ENCODE measurements around the gene GABRB3.

GABRB3 gene

DNA sequence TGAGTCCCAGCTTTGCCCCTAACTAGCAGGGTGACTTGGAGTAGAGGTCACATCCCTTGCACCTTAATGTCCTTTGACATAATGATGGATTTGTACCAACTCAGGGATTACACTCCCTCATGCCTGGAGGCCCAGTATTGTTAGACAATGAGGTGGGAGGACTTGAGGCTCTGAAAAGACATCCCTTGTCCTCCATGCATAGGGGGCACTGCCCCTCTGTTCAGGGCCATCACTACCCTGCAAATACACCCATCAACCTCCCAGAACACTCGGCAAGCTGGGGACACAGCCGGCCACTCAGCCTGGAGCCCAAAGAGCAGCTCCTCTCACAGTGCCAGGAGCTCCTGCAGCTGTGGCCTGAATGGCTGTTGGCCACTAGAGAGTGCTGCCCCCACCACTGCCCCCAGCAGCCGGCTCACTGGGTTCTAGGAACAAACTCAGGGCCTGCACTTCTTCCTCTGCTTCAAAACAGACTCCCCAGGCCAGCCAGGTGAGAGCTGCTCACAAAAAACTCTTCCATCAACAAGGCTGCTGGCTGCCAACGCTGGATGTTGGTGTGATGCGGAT is 90.2 kb downstream of the GABRB3 start:
- in situ Hi-C loops (cut with MboI; ENCODE audit: low sequenced_read_pairs): no loop called here

GRCh38 chr15:26679927-26680326 is 92.9 kb downstream of the GABRB3 start:
- in situ Hi-C loops (cut with MboI; ENCODE audit: low sequenced_read_pairs): no loop called here

DNA sequence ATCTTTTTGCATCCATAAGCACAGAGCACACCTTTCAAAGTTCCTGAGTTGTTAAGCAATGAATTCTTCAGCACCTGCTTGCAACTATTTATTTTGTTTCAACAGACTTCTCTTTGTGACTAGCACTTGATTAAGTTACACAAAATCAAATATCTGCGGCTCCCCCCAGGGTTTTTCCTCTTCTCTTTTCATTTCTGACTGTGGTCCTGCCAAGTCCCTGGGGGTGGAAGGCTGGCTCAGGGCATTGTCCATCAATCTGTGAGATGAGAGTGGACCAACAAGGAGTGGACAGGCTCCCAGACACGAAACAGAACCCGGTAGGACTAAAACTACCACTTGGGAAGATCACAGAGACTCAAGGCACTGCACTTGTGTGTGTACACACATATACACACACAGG is 96.8 kb downstream of the GABRB3 start:
- in situ Hi-C loops (cut with MboI; ENCODE audit: low sequenced_read_pairs): no loop called here

DNA sequence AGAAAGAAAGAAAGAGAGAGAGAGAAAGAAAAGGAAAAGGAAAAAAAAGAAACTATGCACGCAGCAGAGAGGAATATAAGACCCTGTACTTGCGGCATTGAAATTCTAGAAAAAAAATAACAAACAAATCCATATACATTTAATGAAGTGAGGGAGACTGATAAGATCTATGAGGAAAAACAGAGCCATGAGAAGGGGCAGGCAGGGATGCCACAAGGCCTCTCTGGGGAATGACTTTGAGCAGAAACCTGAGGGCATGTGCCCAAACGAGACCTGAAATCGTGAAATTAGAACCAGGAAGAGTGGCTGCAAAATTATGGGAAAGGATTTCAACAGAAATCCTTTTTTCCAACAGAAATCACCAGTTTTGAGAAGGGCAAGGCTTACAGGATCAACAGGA is 98.4 kb downstream of the GABRB3 start:
- in situ Hi-C loops (cut with MboI; ENCODE audit: low sequenced_read_pairs): no loop called here

DNA sequence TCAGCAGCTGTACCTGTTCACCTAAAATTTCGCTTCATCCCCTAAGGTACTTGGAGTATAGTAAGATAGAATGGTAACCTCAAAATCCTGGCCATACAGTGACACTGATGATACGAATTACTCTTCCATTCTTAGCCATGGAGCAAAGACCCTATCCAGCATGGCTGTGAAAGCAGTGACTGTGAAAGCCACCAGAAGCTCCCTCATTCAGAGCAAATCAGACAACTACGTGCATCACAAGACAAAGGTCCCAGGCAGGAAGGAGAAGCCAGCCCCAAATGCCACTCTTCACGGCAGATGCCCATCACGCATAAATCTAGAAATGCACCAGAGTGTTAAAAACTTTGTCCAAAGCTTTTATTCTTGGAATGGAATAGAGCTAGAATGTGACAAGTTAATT is 99.4 kb downstream of the GABRB3 start:
- in situ Hi-C loops (cut with MboI; ENCODE audit: low sequenced_read_pairs): no loop called here

DNA sequence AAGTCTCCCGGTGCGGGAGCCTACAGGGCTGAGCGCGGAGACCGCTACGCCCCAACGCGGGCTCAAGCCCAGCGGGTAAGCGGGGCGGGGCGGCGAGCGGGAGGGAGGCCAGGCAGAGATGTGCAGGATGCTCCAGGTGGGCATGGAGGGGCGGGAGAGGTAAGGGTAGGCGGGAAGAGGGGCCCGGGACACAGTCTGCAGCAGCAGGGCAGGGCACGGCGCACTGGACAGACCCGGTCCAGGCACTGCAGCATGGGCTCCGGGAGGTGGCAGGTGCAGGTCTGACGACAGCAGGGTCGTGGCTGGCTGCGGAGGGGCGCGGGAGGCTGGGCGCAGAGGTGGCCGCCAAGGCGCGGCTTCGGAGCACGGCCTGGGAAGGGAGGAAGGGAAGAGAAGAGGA is 102.8 kb downstream of the GABRB3 start:
- in situ Hi-C loops (cut with MboI; ENCODE audit: low sequenced_read_pairs): no loop called here

- in situ Hi-C loops (cut with MboI; ENCODE audit: low sequenced_read_pairs): no loop called here
These were observed 105.5 kb downstream of the GABRB3 start for GRCh38 chr15:26667222-26667988.

DNA sequence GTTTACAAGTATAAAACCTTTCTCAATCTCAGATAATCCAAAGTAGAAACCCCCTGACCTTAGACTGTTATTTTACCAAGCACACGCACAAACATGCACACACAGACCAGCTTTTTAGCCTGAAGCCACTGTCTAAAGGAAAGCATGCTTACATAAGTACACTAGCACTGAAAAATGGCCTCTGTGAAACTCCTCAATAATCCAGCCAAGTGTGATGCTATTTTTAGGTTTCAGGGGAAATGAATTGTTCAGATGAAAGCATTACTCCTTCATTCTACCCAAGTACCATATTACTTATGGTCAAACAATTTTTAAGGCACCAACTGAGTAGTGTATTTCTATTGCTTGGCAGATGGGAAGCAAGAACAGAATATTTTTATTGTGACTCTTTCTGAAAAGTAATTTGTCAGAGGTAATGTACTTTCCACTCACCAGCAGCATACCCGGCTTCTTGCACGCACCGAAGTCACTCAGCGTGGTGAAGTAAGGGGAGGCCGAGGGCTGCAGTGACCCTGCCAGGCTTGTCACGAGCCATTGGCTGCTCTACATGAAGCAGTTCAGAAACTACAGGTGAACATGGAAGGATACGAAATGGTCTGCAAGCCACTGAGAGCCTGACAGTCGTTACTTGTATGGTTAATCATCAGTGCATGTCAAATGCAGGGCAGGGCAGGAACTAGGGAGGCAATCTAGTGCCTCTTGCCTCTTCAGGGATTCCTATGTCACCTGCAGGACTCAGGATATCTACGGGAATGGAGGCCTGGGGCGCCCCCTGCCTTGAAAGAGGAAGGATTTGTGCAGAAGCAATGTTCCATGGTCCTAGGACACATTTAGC is 106.7 kb downstream of the GABRB3 start:
- in situ Hi-C loops (cut with MboI; ENCODE audit: low sequenced_read_pairs): no loop called here

GRCh38 chr15:26662283-26662682 is 110.6 kb downstream of the GABRB3 start:
- in situ Hi-C loops (cut with MboI; ENCODE audit: low sequenced_read_pairs): no loop called here

DNA sequence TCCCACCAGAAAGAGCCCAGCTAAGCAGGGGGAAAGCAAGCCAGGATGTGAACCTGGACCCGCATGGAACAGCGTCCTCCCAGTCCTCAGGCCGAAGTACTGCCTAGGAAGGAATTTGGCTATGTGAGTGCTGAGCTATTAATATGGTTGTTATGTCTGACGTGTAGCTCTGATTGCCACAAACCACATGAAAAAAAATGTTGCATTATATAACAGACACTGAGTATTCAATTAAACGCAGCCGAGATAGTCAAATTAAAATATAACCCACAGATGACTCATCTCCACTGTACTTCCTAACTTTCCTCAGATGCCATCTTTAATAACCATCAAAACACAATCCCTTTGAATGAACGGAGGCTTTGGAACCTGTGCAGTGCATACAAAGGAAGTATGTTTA is 111.1 kb downstream of the GABRB3 start:
- in situ Hi-C loops (cut with MboI; ENCODE audit: low sequenced_read_pairs): no loop called here

- in situ Hi-C loops (cut with MboI; ENCODE audit: low sequenced_read_pairs): no loop called here
These were observed 111.8 kb downstream of the GABRB3 start for GRCh38 chr15:26661107-26661506.

GRCh38 chr15:26660241-26660640 is 112.6 kb downstream of the GABRB3 start:
- in situ Hi-C loops (cut with MboI; ENCODE audit: low sequenced_read_pairs): no loop called here

GRCh38 chr15:26658290-26658689 is 114.6 kb downstream of the GABRB3 start:
- in situ Hi-C loops (cut with MboI; ENCODE audit: low sequenced_read_pairs): no loop called here

- in situ Hi-C loops (cut with MboI; ENCODE audit: low sequenced_read_pairs): no loop called here
These were observed 116.8 kb downstream of the GABRB3 start for GRCh38 chr15:26656080-26656479.

GRCh38 chr15:26651909-26652308 is 121.0 kb downstream of the GABRB3 start:
- in situ Hi-C loops (cut with MboI; ENCODE audit: low sequenced_read_pairs): no loop called here

DNA sequence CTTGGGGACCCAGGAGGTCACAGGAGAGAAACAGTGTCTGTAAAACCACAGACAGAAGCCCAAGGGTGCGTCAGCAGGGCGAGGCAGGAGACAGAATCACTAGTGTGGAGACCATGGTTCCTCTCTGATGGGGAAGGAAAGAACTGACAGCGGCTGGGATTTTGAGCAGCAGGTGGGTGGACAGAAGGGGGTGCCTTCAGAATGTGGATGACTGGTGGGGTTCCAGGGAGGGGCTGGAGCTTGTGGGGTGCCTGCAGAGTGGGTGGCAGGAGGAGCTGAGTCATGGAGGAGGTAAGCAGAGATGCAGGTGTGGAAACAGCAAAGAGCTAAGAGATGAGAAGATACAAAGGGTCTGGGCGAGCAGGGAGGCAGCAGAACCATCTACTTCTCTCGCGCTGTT is 124.2 kb downstream of the GABRB3 start:
- in situ Hi-C loops (cut with MboI; ENCODE audit: low sequenced_read_pairs): no loop called here

DNA sequence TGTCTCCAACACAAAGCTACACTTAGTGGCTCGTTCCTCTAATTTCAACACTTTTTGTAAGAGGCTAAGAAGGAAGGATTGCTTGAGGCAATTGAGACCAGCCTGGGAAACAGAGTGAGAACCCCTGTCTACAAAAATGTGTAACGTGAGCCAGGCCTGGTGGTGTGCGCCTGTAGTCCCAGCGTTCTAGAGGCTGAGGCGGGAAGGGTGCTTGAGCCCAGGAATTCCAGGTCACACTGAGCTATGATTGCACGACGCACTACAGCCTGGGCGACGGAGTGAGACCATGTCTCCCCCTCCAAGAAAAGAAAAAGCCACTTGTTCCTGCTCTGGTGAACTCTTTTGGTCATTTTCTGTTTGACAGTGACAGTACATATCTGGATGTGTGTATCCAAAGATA is 127.9 kb downstream of the GABRB3 start:
- in situ Hi-C loops (cut with MboI; ENCODE audit: low sequenced_read_pairs): no loop called here

- in situ Hi-C loops (cut with MboI; ENCODE audit: low sequenced_read_pairs): no loop called here
These were observed 131.7 kb downstream of the GABRB3 start for GRCh38 chr15:26641144-26641543.

DNA sequence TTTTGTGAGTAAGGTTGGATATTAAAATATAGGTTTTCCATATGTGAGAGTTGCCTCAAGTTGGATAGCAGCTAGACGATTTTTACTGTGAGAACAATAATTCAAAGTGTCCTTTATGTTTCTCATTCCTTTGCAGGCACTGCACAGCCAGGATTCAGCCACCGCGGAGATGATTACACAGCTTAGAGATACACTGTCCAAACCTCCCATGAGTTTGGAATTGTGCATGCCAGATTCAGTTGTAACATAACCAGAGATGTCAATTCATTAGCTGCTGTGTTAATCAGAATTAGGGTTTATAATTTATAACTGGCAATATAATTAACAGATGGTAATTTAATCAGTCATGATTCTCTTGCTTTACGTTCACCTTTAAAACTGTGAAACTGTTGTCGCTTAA is 132.3 kb downstream of the GABRB3 start:
- in situ Hi-C loops (cut with MboI; ENCODE audit: low sequenced_read_pairs): no loop called here

DNA sequence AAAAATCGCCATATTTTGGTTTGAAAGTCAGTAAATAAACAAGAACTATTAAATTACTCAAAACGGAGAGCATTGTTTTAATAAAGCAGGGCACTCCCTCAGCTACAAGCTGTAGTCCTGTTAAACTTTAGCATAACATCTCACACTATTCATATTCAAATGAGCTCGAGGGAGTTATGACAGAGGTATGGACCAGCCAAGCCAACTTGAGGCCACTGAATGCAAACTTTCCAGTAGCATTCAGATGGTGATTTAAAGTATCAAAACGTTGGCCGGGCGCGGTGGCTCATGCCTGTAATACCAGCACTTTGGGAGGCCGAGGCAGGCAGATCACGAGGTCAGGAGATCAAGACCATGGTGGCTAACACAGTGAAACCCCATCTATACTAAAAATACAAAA is 132.9 kb downstream of the GABRB3 start:
- in situ Hi-C loops (cut with MboI; ENCODE audit: low sequenced_read_pairs): no loop called here

DNA sequence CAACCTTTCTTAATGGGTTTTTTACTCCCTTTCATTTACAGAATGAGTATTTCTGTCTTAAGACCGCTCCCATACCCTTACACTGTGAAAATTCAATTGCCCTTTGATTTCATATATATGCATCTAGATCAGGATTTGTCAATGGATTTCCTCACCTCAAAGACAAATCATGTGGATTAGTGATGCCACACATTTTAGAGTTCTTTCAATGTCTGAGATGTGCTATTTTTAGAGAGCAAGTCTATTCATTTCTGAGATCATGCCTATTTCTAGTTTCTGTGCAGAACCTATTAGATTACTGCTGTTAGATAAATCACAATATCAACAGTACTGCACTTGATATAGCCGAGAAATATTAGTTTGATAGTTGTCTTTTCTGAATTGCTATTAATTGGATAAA is 137.3 kb downstream of the GABRB3 start:
- in situ Hi-C loops (cut with MboI; ENCODE audit: low sequenced_read_pairs): no loop called here

- in situ Hi-C loops (cut with MboI; ENCODE audit: low sequenced_read_pairs): no loop called here
These were observed 137.8 kb downstream of the GABRB3 start for GRCh38 chr15:26635105-26635504.
